ENCODE results near the gene TSPOAP1. TPM values are rescaled to one million over a fixed set of nuclear protein-coding genes. Genes with fewer than 3 reads are reported as not detected.
A peak's percentile ranks its signal among the peaks of the same experiment; 100 is the strongest.

TSPOAP1 gene
- total RNA-seq, 1 experiment from 2014 or later = 4.3 TPM

- H3K9me3 ChIP-seq (ENCODE audit: low read length) = no peaks in the 10 kb centered on the region
- H3F3A ChIP-seq (ENCODE audit: low read length, unreplicated experiment) = no peaks in the 10 kb centered on the region
- POLR2A ChIA-PET (ENCODE audit: unreplicated experiment) = no interaction called here
- H2AFZ ChIP-seq (ENCODE audit: low read length) = no peak overlapping the region
- H3K9ac ChIP-seq (ENCODE audit: low read length) = no peak overlapping the region
- no peak overlapping the region for H3K4me3 ChIP-seq (ENCODE audit: low read length)
- ATAC-seq = no peak
- intact Hi-C loops (cut with micrococcal nuclease) = loop anchor here (10.0 kb wide), 1 partner anchor 166 kb away; no protein-coding TSS in a partner anchor
- no TSS peak for BruUV-seq (replicated peaks)
- H3K4me1 ChIP-seq (ENCODE audit: insufficient read depth, low read length) = peaks cover 7% of the 10 kb centered on the region
- CTCF ChIA-PET = no interaction called here
- H3K4me2 ChIP-seq (ENCODE audit: low read length) = no peak overlapping the region
- H3K36me3 ChIP-seq (ENCODE audit: low read depth, low read length) = no peaks in the 10 kb centered on the region
- no peak for DNase-seq
- peaks cover 54% of the 10 kb centered on the region for H3K27me3 ChIP-seq (ENCODE audit: low read length)
- no peaks in the 10 kb centered on the region for H4K20me1 ChIP-seq (ENCODE audit: low read length)
- H3K79me2 ChIP-seq (ENCODE audit: low read length) = no peaks in the 10 kb centered on the region
- H3K9me2 ChIP-seq (replicated peaks; ENCODE audit: low read length) = no peaks in the 10 kb centered on the region
- TF ChIP-seq EZH2 (IDR thresholded peaks at IDR 0.05; ENCODE audit: low read length, unreplicated experiment) (no peak), CTCF (conservative IDR thresholded peaks at IDR 0.05; ENCODE audit: low read depth, low read length) (no peak), EZH2phosphoT487 (IDR thresholded peaks at IDR 0.05; ENCODE audit: borderline replicate concordance, low read length) (no peak)
- H3K27ac ChIP-seq (ENCODE audit: low read length) = no peak overlapping the region
Observed at GRCh38 chr17:58291246-58291645, 37.3 kb downstream of the TSPOAP1 start.

- Histone ChIP-seq H3K79me2 (ENCODE audit: low read length) (no peaks in the 10 kb centered on the region), H3K4me3 (ENCODE audit: low read length) (no peak overlapping the region), H4K20me1 (ENCODE audit: low read length) (no peaks in the 10 kb centered on the region), H3K4me2 (ENCODE audit: low read length) (no peak overlapping the region), H3K27me3 (ENCODE audit: low read length) (peaks cover 46% of the 10 kb centered on the region), H3K27ac (ENCODE audit: low read length) (no peak overlapping the region), H3K9me2 (replicated peaks; ENCODE audit: low read length) (no peaks in the 10 kb centered on the region), H3K36me3 (ENCODE audit: low read depth, low read length) (no peaks in the 10 kb centered on the region), H3K9ac (ENCODE audit: low read length) (no peak overlapping the region), H2AFZ (ENCODE audit: low read length) (no peak overlapping the region), H3K9me3 (ENCODE audit: low read length) (no peaks in the 10 kb centered on the region), H3F3A (ENCODE audit: low read length, unreplicated experiment) (no peaks in the 10 kb centered on the region), H3K4me1 (ENCODE audit: insufficient read depth, low read length) (peaks cover 7% of the 10 kb centered on the region)
- no peak for ATAC-seq
- ChIA-PET CTCF (no interaction called here), POLR2A (ENCODE audit: unreplicated experiment) (no interaction called here)
- intact Hi-C loops (cut with micrococcal nuclease) = loop anchor here (10.0 kb wide), 1 partner anchor 165 kb away; no protein-coding TSS in a partner anchor
- no TSS peak for BruUV-seq (replicated peaks)
- TF ChIP-seq EZH2phosphoT487 (IDR thresholded peaks at IDR 0.05; ENCODE audit: borderline replicate concordance, low read length) = no peak
- no peak for TF ChIP-seq CTCF (conservative IDR thresholded peaks at IDR 0.05; ENCODE audit: low read depth, low read length)
- no peak for TF ChIP-seq EZH2 (IDR thresholded peaks at IDR 0.05; ENCODE audit: low read length, unreplicated experiment)
- DNase-seq = peak; percentile 75
Observed at GRCh38 chr17:58289869-58290268, 38.7 kb downstream of the TSPOAP1 start.

- peaks cover 13% of the 10 kb centered on the region for H3K27me3 ChIP-seq (ENCODE audit: low read length)
- intact Hi-C loops (cut with micrococcal nuclease) = no loop called here
- no peaks in the 10 kb centered on the region for H3K79me2 ChIP-seq (ENCODE audit: low read length)
- peaks cover 7% of the 10 kb centered on the region for H3K4me1 ChIP-seq (ENCODE audit: insufficient read depth, low read length)
- H3K9me2 ChIP-seq (replicated peaks; ENCODE audit: low read length) = no peaks in the 10 kb centered on the region
- ChIA-PET CTCF (no interaction called here), POLR2A (ENCODE audit: unreplicated experiment) (no interaction called here)
- no TSS peak for BruUV-seq (replicated peaks)
- no peak overlapping the region for H3K4me2 ChIP-seq (ENCODE audit: low read length)
- H4K20me1 ChIP-seq (ENCODE audit: low read length) = no peaks in the 10 kb centered on the region
- H3F3A ChIP-seq (ENCODE audit: low read length, unreplicated experiment) = no peaks in the 10 kb centered on the region
- no peak overlapping the region for H3K9ac ChIP-seq (ENCODE audit: low read length)
- ATAC-seq (no peak), DNase-seq (peak; percentile 34)
- no peak overlapping the region for H3K27ac ChIP-seq (ENCODE audit: low read length)
- no peak overlapping the region for H3K4me3 ChIP-seq (ENCODE audit: low read length)
- H2AFZ ChIP-seq (ENCODE audit: low read length) = no peak overlapping the region
- TF ChIP-seq EZH2 (IDR thresholded peaks at IDR 0.05; ENCODE audit: low read length, unreplicated experiment) (no peak), EZH2phosphoT487 (IDR thresholded peaks at IDR 0.05; ENCODE audit: borderline replicate concordance, low read length) (no peak), CTCF (conservative IDR thresholded peaks at IDR 0.05; ENCODE audit: low read depth, low read length) (no peak)
- no peaks in the 10 kb centered on the region for H3K9me3 ChIP-seq (ENCODE audit: low read length)
- no peaks in the 10 kb centered on the region for H3K36me3 ChIP-seq (ENCODE audit: low read depth, low read length)
Observed at GRCh38 chr17:58285422-58285810, 43.2 kb downstream of the TSPOAP1 start.

All from PC-3 (cell line).